ENCODE data around the gene GLYATL1B.
"Not testable (repeated sequence)": the region's sequence is repeated elsewhere in the genome, so short reads cannot be mapped to it uniquely, and the experiment has no call there.

Gene GLYATL1B

GRCh38 chr11:59097113-59097708, 11.1 kb downstream of the GLYATL1B start:
- DNase-seq: peak; percentile 67 to 79

- DNase-seq: not testable (repeated sequence)
These were observed 11.8 kb downstream of the GLYATL1B start for GRCh38 chr11:59097938-59098337.

GRCh38 chr11:59102259-59102765, 16.2 kb downstream of the GLYATL1B start:
- DNase-seq: peak; percentile 77 to 80

- peak; percentile 76 to 82 for DNase-seq
These were observed 20.5 kb downstream of the GLYATL1B start, which contains the start of gene FAM111B for GRCh38 chr11:59106363-59107336. TSS of gene FAM111B (plus strand) at chr11:59107237. CDS start at chr11:59109626, 2,389 bp downstream.

- DNase-seq: peak; percentile 7 to 32
These were observed 21.6 kb downstream of the GLYATL1B start for GRCh38 chr11:59107721-59108120.

GRCh38 chr11:59112494-59112893, 26.4 kb downstream of the GLYATL1B start:
- no peak for DNase-seq

GRCh38 chr11:59114344-59114743, 28.2 kb downstream of the GLYATL1B start:
- DNase-seq: no peak

GRCh38 chr11:59115553-59115952, 29.4 kb downstream of the GLYATL1B start:
- DNase-seq: no peak

- DNase-seq: no peak
These were observed 31.7 kb downstream of the GLYATL1B start for GRCh38 chr11:59117774-59118173.

GRCh38 chr11:59119826-59120225, 33.7 kb downstream of the GLYATL1B start:
- no peak for DNase-seq

- DNase-seq: peak; percentile 93
These were observed 49.7 kb downstream of the GLYATL1B start for GRCh38 chr11:59135648-59136461.

GRCh38 chr11:59136551-59136950, 50.4 kb downstream of the GLYATL1B start:
- DNase-seq: not testable (repeated sequence)

GRCh38 chr11:59137190-59137589, 51.1 kb downstream of the GLYATL1B start:
- no peak for DNase-seq

GRCh38 chr11:59138643-59139042, 52.5 kb downstream of the GLYATL1B start:
- DNase-seq: no peak

- DNase-seq: no peak
These were observed 55.1 kb downstream of the GLYATL1B start for GRCh38 chr11:59141191-59141590.

GRCh38 chr11:59141673-59142460, 55.8 kb downstream of the GLYATL1B start:
- no peak for DNase-seq

GRCh38 chr11:59142530-59143507, 56.7 kb downstream of the GLYATL1B start, which contains the start of gene FAM111A:
TSS of gene FAM111A (plus strand) at chr11:59142856. CDS start at chr11:59148873, 6,017 bp downstream.
- peak; percentile 82 to 89 for DNase-seq

GRCh38 chr11:59144096-59144495, 58.0 kb downstream of the GLYATL1B start:
- no peak for DNase-seq

Measured in activated CD4-positive, alpha-beta T cell treated with anti-CD3 and anti-CD28 coated beads, Interleukin-2, amount 50 U/mL, for 48 hours (primary cell).